ENCODE data around the gene MAPK7.

The MAPK7 gene

GRCh38 chr17:19402171-19402570 lies 23.9 kb downstream of the MAPK7 start:
- no peak for DNase-seq

DNA sequence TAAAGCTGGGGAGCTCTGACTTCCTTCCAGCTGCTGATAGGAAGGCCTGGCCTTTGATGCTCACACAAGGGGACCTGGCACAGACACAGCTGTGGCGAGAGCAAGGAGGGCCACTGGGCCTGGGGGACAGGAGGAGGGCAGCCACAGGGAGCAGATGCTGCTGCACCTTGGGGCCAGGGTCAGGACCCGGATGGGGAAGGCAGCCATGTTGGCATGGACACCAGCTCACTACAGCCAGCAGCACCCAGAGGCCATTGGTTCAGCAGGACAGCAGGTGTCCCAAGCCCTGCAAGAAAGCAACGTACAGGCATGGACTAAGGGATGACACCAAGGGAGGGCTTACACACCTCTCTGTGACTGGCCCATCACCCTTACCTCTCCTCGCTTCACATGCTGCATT lies 24.7 kb downstream of the MAPK7 start:
- no peak for DNase-seq

- no peak for DNase-seq
Observed at GRCh38 chr17:19404264-19404663, 26.0 kb downstream of the MAPK7 start.

DNA sequence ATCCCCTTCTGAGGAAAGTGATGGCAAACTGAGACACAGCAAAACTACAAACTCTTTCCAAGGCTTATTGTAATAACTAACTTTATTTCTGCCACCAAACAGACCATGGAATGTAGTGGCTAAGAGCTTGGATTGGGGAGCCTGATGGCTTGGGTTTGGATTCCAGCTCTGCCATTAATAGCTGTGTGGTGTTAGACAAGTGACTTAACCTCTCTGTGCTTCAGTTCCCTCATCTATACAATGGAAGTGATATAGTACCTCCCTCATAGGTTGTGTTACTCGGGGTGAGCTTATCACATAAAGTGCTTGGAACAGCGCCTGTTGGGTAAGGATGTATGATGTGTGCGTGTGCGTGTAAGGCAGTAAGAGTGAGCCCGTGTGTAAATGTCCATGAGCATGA lies 26.8 kb downstream of the MAPK7 start:
- DNase-seq = no peak

- no peak for DNase-seq
Observed at GRCh38 chr17:19407601-19408345, 29.5 kb downstream of the MAPK7 start.

- DNase-seq = no peak
Observed at GRCh38 chr17:19408346-19408710, 30.0 kb downstream of the MAPK7 start.

DNA sequence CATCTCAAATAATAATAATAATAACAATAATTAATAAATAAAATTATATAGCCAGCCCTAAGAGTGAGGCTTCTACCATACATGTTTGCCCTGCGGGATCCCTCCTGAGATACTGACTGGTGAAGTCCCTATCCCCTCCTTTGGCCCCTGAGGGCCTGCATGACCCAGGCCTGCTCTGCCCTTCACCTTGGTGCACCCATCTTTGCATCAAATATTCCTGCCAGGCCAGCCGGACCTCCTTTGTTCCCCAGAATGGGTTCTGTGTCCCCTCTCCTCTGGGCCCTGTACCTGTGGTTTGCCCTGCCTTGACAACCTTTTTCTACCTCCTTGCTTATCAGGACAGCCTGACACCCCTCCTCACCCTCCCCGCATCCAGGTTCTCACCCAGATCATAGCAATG lies 30.8 kb downstream of the MAPK7 start:
- DNase-seq = no peak

DNA sequence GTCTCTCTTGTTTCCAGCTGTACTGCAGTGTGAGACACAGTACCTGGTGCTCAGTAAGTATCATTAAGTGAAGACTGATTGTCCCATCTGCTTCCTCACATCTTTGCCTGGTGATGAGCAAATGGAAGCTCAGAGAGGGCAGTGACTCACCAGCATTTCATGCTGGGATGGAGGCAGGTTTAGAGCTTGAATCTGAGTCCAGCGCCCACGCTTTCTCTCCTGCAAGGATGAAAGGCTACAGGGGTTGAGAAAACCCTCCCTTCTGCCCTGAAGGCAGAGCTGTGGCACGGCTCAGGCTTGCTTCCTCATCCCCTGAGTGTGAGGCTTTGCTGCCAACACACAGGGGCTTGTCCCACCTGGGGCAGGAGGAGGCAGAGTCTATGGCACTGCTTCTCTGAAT lies 31.2 kb downstream of the MAPK7 start:
- DNase-seq = no peak

DNA sequence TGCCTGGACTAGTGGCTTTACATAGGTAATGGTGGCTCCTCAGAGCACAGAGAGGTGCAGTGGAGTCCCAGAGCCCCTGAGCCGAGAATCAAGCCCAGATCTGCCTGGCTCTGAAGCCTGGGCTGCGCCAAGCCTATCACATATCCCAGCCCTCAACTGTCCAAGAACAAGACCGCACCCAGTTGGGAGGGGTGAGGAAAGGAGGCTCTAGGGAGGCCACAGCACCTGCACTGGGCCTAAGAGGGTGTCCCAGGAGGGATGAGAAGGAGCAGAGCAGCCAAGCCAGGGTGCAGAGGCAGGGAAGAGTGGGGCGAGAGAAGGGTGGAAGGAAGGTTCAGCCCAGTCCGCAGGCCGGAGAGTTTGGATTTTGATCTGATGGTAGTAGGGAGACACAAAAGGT lies 31.8 kb downstream of the MAPK7 start:
- DNase-seq = no peak

- no peak for DNase-seq
Observed at GRCh38 chr17:19410875-19411620, 32.8 kb downstream of the MAPK7 start, which contains the start of gene RNF112. TSS of gene RNF112 (plus strand) at chr17:19411232. CDS start at chr17:19411409, 177 bp downstream.

DNA sequence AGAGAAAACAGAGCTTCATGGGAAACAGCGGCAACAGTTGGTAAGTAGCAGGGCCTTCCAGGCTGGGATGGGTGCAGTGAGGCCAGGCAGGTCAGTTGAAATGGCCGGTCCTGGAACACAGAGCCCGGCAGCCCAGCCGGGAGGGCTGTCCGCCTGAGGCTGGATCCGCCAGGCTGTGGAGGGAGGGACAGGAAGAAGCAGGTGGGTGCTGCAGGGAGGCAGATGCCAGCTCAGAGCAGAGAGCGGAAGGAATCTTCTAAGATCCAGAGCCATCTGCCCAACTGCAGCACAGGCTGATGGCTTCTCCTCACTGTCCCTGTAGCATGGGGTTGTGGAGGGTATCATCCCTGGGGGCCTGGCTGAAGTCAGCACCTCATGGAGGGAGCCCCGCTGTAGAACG lies 33.3 kb downstream of the MAPK7 start:
- DNase-seq = no peak

DNA sequence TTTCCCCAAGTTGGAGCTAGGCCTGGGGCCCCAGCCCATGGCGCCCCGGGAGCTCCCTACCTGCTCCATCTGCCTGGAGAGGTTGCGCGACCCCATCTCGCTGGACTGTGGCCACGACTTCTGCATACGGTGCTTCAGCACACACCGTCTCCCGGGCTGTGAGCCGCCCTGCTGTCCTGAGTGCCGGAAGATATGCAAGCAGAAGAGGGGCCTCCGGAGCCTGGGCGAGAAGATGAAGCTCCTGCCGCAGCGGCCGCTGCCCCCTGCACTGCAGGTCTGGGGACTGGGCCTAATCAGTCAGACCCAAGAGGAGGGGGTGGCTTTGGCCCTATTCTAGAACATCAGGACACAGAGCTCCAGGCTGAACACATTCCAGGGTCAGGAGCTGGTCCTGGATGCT lies 34.2 kb downstream of the MAPK7 start:
- no peak for DNase-seq

DNA sequence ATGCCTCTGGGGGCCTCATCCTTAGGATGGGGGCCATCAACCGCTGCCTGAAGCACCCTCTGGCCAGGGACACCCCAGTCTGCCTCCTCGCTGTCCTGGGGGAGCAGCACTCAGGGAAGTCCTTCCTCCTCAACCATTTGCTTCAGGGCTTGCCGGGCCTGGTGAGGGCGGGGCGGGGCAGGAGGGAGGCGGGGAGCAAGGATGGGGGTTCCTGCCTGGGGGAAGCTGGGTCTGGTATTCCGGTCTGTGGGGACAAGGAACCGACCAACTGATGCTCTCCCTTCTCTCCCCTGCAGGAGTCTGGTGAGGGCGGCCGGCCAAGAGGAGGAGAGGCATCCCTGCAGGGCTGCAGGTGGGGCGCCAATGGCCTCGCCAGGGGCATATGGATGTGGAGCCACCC lies 34.7 kb downstream of the MAPK7 start:
- no peak for DNase-seq

- DNase-seq = no peak
Observed at GRCh38 chr17:19413761-19414160, 35.5 kb downstream of the MAPK7 start.

DNA sequence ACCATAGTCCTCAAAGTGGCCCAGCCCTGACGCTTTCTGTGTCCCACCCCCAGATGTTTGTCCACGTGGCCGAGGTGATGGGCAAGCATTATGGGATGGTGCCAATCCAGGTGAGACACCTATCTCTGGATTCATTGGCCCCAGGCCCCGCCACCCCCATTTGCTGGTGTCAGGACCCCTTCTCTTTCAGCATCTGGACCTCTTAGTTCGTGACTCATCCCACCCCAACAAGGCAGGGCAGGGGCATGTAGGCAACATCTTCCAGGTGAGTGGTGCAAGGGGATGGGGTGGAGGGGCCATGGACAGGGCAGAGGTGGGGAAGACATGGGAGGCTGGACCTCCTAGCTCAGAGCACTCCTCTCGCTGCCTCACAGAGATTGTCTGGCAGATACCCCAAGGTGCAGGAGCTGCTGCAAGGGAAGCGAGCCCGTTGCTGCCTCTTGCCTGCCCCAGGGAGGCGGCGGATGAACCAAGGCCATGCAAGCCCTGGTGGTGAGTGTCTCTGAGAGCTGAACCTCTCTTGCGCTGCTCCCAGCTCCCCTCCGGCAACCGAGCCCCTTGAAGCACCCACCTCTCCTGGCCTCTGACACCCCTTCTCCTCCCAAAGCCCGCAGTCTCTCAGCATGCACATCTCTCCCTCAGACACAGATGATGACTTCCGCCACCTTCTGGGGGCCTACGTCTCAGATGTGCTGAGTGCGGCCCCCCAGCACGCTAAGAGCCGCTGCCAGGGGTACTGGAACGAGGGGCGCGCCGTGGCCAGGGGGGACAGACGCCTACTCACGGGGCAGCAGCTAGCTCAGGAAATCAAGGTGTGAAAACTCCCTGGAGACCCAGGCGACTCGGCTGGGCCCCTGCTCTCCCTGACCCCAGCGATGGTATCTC lies 36.3 kb downstream of the MAPK7 start:
- no peak for DNase-seq

DNA sequence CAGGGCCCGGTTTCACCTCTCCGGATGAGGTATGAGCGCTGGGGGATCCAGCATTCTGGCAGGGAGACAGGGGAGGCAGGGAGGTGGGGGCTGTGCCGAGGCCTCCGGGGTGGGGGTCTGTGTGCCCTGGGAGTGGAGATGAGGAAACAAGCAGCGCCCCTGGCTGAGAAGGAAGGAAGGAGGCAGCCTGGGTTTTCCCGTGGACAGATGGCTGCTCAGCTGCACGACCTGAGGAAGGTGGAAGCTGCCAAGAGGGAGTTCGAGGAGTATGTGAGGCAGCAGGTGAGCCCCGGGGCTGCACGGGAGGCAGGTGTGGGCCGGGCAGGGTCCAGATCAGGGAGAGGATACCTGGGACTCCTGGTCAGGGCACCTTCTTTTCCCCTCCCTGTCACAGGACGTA lies 37.0 kb downstream of the MAPK7 start:
- DNase-seq = no peak

DNA sequence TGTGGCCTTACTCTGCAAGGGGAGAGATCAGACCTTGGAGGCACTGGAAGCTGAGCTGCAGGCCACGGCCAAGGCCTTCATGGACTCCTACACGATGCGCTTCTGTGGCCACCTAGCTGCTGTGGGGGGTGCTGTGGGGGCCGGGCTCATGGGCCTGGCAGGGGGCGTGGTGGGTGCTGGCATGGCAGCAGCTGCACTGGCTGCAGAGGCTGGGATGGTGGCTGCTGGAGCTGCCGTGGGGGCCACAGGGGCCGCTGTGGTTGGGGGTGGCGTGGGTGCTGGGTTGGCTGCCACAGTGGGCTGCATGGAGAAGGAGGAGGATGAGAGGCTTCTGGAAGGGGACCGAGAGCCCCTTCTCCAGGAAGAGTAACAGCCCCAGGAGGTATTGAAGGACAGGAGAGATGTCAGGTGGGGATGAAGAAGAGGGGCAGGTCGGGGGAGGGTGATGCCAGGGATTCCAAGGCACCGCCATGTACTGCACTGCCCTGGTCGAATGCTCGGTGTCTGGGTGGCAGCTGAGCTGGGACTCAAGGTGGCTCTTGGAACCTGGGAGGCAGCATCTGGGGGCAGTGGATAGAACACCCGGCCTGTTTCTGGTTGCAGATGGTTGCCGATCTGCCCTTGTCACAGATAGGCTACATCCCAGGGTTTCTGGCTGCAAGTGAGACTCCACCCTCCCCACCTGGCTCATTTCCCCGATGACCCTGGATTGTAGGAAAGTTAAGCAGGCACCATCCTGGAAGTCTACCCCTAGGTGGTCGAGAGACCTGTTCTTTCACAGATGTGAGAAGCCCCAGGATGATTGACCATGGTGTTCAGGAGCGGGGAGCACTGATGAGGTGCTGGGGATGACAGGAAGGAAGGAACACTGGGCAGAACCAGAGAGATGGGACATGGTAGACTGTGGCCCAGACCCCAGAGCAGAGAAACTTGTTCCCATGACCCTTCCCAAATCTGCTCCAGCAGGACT lies 37.8 kb downstream of the MAPK7 start:
- no peak for DNase-seq

- DNase-seq = no peak
Observed at GRCh38 chr17:19417611-19418010, 39.3 kb downstream of the MAPK7 start.

DNA sequence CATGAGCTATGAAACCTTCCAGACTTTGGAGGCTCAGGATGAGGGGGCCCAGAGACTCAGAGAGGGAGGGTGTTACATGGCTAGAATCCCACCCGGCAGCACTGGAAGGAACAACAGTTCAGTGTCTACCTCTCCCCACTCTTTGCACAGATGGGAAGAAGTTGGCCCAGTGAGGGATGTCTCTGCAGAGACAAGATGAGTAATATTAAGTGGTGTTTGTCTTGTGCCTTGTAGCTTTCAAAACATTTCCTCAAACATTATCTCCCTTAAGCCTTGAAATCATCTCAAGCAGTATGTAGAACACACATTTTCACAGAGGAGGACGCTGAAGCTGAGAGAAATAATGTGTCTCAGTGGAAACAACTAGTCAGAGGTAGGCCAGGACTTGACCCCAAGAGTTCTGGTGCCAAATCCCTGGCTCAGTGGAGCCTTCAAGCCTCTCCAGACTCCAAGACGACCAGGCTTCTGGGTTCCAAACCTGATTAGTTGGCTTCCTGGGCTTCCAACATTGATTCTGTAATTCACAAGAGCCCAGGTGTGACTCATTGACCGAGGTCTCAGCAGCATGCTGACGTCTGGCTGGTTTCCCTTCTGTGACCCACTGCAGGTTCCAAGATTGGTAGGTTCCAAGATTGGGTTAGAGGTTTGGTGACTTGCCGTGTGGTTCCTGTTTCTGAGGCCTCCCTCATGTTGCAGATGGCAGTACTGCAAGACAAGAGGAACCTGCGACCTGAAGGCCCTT lies 40.1 kb downstream of the MAPK7 start:
- no peak for DNase-seq

DNA sequence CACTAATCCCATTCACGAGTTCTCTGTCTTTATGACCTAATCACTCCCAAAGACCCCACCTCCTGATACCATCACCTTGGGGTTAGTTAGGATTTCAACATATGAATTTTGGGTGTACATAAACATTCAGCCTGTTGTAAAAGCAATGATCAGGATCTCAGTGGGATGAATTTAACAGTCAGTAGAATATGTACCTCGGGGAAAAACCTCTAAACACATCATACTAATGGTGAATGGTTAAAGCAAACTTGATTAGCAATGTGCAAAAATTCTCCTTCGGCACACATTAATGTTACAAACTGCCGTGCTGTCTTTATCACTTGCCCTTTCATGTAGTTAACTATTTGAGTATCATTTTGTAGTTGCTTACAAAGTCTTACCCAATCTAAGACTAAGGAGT lies 42.9 kb downstream of the MAPK7 start:
- DNase-seq = no peak

DNA sequence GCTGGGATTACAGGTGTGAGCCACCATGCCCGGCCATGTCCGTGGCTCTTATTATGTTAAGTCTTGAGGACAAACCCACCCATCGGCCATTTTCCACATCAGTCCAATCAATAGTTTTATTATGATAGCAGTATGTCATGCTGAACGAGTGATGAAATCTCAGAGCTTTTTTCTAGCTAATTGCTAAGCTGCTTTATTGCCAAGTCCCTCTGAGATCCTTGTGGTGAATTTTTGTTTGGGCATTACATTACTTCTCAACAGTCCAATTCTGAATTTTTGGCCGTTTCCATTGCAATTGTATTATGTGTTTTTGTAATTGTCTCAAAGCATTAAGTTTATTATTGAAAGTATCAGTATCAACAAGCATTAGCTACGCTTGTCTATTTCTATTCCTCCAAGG lies 43.6 kb downstream of the MAPK7 start:
- no peak for DNase-seq
